A204.1 (cell line): ENCODE data around the gene STT3A.
"Not testable (repeated sequence)": the region's sequence is repeated elsewhere in the genome, so short reads cannot be mapped to it uniquely, and the experiment has no call there.

Experiments
- FAIRE-seq: peaks from 2 replicates; lab custom pipeline; 2012; peaks lifted over from hg19 to GRCh38; lab: Jason Lieb, UNC

The STT3A gene

GRCh38 chr11:125592305-125593113 is at the start of gene STT3A:
TSS of gene STT3A (plus strand) at chr11:125592852. CDS start at chr11:125595916, 3,064 bp downstream.
- peak; percentile 99 for FAIRE-seq

- no peak for FAIRE-seq
Observed at GRCh38 chr11:125550780-125551179, 41.9 kb upstream of the STT3A start.

- no peak for FAIRE-seq
Observed at GRCh38 chr11:125551835-125552342, 40.8 kb upstream of the STT3A start.

GRCh38 chr11:125552927-125553326 is 39.7 kb upstream of the STT3A start:
- FAIRE-seq, result no peak

GRCh38 chr11:125553357-125553756 is 39.3 kb upstream of the STT3A start:
- no peak for FAIRE-seq

- FAIRE-seq, result no peak
Observed at GRCh38 chr11:125554038-125554437, 38.6 kb upstream of the STT3A start.

GRCh38 chr11:125559888-125560287 is 32.8 kb upstream of the STT3A start:
- no peak for FAIRE-seq

- FAIRE-seq, result no peak
Observed at GRCh38 chr11:125561924-125562323, 30.7 kb upstream of the STT3A start.

GRCh38 chr11:125562430-125562829 is 30.2 kb upstream of the STT3A start:
- FAIRE-seq, result no peak

GRCh38 chr11:125564357-125564756 is 28.3 kb upstream of the STT3A start:
- FAIRE-seq, result no peak

- no peak for FAIRE-seq
Observed at GRCh38 chr11:125566235-125566634, 26.4 kb upstream of the STT3A start.

- FAIRE-seq, result no peak
Observed at GRCh38 chr11:125568970-125569914, 23.4 kb upstream of the STT3A start, which contains the start of gene EI24. TSS of gene EI24 (plus strand) at chr11:125569477. CDS start at chr11:125572528, 3,051 bp downstream.

- FAIRE-seq, result no peak
Observed at GRCh38 chr11:125569915-125570621, 22.6 kb upstream of the STT3A start.

- no peak for FAIRE-seq
Observed at GRCh38 chr11:125570952-125571351, 21.7 kb upstream of the STT3A start.

GRCh38 chr11:125572916-125573315 is 19.7 kb upstream of the STT3A start:
- FAIRE-seq, result no peak

- not testable (repeated sequence) for FAIRE-seq
Observed at GRCh38 chr11:125577181-125577580, 15.5 kb upstream of the STT3A start.

GRCh38 chr11:125578783-125579182 is 13.9 kb upstream of the STT3A start:
- FAIRE-seq, result no peak

GRCh38 chr11:125579811-125580210 is 12.8 kb upstream of the STT3A start:
- no peak for FAIRE-seq

GRCh38 chr11:125583496-125583895 is 9.2 kb upstream of the STT3A start:
- no peak for FAIRE-seq

- FAIRE-seq, result no peak
Observed at GRCh38 chr11:125585487-125585886, 7.2 kb upstream of the STT3A start.

- FAIRE-seq, result no peak
Observed at GRCh38 chr11:125586623-125587022, 6.0 kb upstream of the STT3A start.

GRCh38 chr11:125587480-125587879 is 5.2 kb upstream of the STT3A start:
- FAIRE-seq, result no peak
